NCI-H82 (cell line): Measurements from ENCODE around the gene DUOX1.

Source experiments
- DNase-seq: peaks from one replicate; lab custom pipeline; 2025; lab: John Stamatoyannopoulos, UW

Gene DUOX1

GRCh38 chr15:45143946-45144345, 14.2 kb downstream of the DUOX1 start:
- no peak for DNase-seq

GRCh38 chr15:45144775-45145174, 15.0 kb downstream of the DUOX1 start:
- DNase-seq, result no peak

- DNase-seq, result no peak
Measured at GRCh38 chr15:45146405-45146804, 16.6 kb downstream of the DUOX1 start.

- DNase-seq, result no peak
Measured at GRCh38 chr15:45147606-45148005, 17.8 kb downstream of the DUOX1 start.

GRCh38 chr15:45148076-45149059, 18.6 kb downstream of the DUOX1 start:
- DNase-seq, result no peak

GRCh38 chr15:45149060-45149459, 19.3 kb downstream of the DUOX1 start:
- no peak for DNase-seq

- no peak for DNase-seq
Measured at GRCh38 chr15:45150481-45150880, 20.7 kb downstream of the DUOX1 start.

- no peak for DNase-seq
Measured at GRCh38 chr15:45150997-45151396, 21.2 kb downstream of the DUOX1 start.

- no peak for DNase-seq
Measured at GRCh38 chr15:45151998-45152828, 22.4 kb downstream of the DUOX1 start.

- no peak for DNase-seq
Measured at GRCh38 chr15:45155739-45156138, 25.9 kb downstream of the DUOX1 start.

GRCh38 chr15:45156744-45157455, 27.1 kb downstream of the DUOX1 start:
- DNase-seq, result peak; percentile 77

- DNase-seq, result no peak
Measured at GRCh38 chr15:45157974-45158373, 28.2 kb downstream of the DUOX1 start.

- no peak for DNase-seq
Measured at GRCh38 chr15:45161666-45162065, 31.9 kb downstream of the DUOX1 start.

- DNase-seq, result peak; percentile 95
Measured at GRCh38 chr15:45162771-45163507, 33.1 kb downstream of the DUOX1 start.

GRCh38 chr15:45163508-45163856, 33.7 kb downstream of the DUOX1 start:
- DNase-seq, result no peak

- no peak for DNase-seq
Measured at GRCh38 chr15:45164914-45165313, 35.1 kb downstream of the DUOX1 start.

GRCh38 chr15:45165536-45165935, 35.7 kb downstream of the DUOX1 start:
- no peak for DNase-seq

GRCh38 chr15:45166834-45167630, 37.2 kb downstream of the DUOX1 start:
- DNase-seq, result peak; percentile 94

GRCh38 chr15:45167631-45168205, 37.9 kb downstream of the DUOX1 start:
- DNase-seq, result no peak

- DNase-seq, result no peak
Measured at GRCh38 chr15:45168286-45168685, 38.5 kb downstream of the DUOX1 start.
